ENCODE measurements around the gene PTPRJ.
"Not testable (repeated sequence)": the region's sequence is repeated elsewhere in the genome, so short reads cannot be mapped to it uniquely, and the experiment has no call there.

Gene PTPRJ

GRCh38 chr11:48018528-48019216 is 38.3 kb downstream of the PTPRJ start:
- DNase-seq (ENCODE audit: low spot score), result no peak

DNA sequence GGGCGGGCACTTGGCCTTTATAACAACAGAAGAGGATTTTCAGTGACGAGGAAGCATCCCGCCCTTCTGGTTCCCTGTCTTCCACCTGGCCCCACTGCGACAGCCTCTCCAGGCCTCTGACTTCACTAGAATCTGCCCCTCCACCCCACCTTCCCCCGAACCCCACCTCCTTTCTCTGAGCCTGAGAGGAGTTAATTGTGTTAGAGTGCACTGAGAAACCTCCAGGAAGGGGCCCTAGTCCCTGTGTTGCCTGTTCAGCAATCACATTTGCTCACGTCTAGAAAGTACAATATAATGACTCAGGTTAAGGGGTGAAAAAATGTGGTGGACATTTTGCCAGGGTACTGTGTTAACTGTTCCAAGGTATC is 38.8 kb downstream of the PTPRJ start:
- no peak for DNase-seq (ENCODE audit: low spot score)

DNA sequence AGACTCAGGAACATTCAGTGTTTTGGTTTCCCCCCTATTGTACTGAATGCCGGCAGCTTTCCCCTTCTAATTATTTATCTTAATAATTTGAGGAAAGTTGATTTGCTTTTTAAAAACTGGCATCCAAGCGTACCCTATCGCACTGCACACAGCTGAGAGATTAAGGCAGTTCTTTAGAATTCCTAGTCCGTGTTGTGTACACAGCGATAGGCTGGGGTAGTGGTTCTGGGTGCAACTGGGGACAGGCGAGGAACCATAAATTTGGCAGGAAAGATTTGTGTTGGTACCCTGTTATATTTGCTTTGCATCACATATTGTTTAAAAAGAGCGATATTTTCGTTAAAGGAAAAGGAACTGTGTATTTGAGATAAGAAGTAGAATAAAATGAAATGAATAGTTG is 39.2 kb downstream of the PTPRJ start:
- DNase-seq (ENCODE audit: low spot score), result no peak

DNA sequence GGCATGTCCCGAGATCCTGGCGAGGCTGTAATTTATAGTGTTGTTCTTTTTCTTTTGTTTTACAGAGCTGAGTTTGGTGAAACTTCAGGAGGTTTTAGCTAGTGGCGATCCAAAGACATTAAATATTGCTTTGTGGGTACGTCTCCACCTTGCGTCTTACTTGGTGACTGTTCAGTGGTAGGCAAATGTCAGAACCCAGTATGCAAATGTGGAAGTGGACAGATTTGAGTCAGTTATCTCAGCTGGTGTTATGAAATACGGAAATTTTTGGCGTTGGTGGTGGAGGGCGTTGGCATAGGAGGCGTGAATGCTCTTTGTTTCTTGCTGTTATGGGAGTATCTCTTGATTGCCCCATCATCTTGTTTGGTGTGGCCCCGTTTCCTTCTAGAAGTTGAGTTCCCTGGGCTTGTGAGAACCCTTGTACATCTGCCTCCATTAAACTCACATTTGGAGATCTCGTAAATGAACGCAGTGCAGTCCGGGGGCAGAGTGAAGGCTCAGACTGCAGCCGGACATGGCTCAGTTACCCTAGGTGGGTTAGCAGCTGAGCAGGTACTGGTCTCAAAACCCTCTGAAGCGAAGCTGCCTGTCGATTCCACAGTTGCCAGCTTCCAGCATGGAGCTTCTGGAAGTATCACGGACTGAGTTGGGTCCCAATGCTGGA is 39.9 kb downstream of the PTPRJ start:
- no peak for DNase-seq (ENCODE audit: low spot score)

DNA sequence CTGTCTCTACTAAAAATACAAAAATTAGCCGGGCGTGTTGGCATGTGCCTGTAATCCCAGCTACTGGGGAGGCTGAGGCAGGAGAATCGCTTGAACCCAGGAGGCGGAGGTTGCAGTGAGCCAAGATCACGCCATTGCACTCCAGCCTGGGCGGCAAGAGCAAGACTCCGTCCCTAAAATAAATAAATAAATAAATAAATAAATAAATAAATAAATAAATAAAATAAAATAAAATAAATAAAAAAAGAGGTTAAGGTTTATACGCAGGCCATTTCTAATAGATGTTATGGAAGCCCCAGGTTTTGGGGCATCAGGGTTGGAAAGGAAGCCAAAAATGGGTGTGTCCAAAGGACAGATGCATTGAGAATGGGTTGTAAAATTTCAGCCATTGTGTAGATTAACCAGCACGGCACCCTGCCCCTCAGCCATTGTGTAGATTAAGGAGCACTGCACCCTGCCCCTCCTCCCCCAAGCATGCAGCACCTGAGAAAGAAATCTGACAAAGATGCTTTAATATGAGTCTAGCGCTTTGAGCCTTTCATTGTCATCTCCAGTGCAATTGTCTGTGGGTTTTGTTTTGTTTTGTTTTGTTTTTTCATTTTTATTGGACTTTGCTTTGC is 41.0 kb downstream of the PTPRJ start:
- not testable (repeated sequence) for DNase-seq (ENCODE audit: low spot score)

DNA sequence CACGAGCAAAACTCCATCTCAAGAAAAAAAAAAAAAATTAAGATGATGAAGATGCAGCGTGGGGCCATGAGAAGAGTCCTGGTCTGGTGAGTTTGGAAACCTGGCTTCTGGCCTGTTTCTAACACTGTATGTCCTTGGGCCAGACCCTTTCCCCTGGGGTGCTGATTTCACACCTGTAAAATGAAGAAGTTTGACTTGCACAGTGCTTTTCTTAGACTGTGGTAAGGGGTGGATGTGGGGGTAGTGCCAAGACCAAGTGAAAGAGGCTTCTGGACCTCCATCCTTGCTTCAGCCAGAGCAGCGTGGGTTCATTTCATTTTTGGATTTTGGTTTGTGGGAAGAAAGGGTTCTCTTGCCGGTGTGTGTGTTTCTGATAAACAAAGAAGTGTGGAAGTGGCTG is 42.1 kb downstream of the PTPRJ start:
- DNase-seq (ENCODE audit: low spot score), result no peak

GRCh38 chr11:48023608-48024007 is 43.2 kb downstream of the PTPRJ start:
- DNase-seq (ENCODE audit: low spot score), result not testable (repeated sequence)

- no peak for DNase-seq (ENCODE audit: low spot score)
Observed at GRCh38 chr11:48024635-48025071, 44.3 kb downstream of the PTPRJ start.

- DNase-seq (ENCODE audit: low spot score), result no peak
Observed at GRCh38 chr11:48025293-48025983, 45.1 kb downstream of the PTPRJ start.

DNA sequence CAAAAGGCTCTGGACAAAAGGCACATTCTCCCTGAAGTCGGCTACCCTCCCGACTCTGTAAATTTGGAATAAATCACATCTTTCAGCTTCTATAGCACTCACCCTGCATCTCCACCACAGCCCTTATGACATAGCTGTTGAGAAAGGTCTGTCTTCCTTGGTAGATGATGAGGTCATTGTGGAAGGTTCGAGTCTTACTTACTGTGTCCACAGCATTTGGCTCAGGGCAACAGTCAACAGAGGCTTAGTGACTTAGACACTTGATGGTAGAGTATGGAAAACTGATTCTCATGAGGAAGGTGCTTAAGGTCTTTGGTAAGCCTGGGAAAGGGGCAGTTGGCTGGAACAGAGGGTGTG is 45.6 kb downstream of the PTPRJ start:
- no peak for DNase-seq (ENCODE audit: low spot score)

GRCh38 chr11:48028914-48029680 is 48.7 kb downstream of the PTPRJ start:
- no peak for DNase-seq (ENCODE audit: low spot score)

DNA sequence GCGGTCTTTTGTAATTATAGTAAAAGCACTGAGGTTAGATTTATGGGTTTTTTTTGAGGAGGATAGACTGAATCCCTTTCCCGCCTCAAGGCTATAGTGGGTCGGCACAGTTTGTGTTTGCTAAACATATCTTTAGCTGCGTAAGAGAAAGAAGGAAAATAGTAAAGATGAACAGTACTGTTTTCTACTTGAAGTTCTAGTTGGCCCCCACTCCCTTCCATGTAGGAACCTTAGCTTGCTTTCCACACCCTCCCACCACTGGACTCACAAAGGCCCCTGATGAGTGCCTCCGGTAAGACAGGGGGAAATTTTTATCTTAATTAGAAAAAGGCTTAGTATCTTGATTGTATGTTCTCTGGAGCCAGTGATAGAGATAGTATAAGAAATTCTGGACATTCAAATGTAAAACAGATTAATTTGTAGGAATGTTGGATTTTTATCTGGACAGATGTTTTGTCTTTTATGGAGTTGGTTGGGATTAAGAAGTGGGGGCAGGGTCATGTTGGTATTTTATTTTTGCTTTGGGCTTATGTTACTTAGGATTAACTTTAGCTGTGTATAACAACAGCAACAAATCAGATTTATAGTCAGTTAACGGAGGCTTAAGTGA is 49.4 kb downstream of the PTPRJ start:
- DNase-seq (ENCODE audit: low spot score), result no peak

DNA sequence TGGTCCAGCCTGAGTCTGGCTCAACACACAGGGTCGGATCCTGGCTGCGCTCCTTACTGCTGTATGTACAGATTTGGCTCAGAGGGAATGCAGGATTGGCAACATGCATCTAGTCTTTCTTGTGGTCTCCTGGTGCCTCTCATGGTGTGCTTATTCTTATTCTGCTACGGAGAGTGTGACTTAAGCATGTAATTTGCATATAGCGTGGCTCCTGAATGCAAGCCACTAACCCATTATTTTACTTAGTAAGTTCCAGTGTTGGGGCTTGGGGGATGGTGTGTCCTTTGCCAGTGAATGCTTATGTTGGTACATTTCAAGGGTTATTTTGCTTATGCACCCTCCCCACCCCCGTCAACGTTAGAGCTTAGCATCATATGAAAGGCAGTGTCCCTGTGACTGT is 51.2 kb downstream of the PTPRJ start:
- no peak for DNase-seq (ENCODE audit: low spot score)

DNA sequence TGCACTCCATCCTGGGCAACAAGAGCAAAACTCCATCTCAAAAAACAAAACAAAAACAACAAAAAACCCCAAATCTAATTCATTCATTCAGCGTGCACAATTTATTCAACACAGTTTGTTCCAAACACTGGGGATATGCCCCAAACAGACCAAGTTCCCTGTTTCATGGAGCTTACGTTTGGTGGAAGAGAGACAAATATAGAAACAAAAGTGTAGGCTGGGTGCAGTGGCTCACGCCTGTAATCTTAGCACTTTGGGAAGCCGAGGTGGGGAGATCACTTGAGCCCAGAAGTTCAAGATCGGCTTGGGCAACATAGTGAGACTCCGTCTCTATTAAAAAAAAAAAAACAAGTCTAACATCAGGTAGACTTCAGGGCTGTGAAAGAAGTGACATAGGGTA is 52.4 kb downstream of the PTPRJ start:
- DNase-seq (ENCODE audit: low spot score), result no peak

DNA sequence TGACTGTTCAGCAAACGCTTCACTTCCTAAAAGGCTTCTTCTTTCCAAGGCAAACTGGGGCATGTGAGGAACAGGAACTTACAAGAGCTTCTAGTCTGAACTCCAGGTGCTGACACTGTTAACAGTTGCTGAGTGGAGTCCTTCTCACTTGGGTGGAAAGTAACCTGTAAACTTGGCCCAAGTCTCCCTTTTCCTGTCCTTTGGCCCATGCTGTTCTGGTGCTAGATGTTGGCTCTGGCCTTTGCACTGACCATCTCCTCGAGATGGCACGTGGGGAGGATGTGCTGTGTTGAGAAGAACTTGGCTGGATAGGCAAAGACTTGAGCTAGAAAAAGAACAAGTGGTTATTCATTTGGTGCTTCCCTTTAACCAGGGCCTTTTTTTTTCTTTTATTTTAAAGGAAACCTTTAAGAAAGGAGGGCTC is 53.6 kb downstream of the PTPRJ start:
- DNase-seq (ENCODE audit: low spot score), result no peak

DNA sequence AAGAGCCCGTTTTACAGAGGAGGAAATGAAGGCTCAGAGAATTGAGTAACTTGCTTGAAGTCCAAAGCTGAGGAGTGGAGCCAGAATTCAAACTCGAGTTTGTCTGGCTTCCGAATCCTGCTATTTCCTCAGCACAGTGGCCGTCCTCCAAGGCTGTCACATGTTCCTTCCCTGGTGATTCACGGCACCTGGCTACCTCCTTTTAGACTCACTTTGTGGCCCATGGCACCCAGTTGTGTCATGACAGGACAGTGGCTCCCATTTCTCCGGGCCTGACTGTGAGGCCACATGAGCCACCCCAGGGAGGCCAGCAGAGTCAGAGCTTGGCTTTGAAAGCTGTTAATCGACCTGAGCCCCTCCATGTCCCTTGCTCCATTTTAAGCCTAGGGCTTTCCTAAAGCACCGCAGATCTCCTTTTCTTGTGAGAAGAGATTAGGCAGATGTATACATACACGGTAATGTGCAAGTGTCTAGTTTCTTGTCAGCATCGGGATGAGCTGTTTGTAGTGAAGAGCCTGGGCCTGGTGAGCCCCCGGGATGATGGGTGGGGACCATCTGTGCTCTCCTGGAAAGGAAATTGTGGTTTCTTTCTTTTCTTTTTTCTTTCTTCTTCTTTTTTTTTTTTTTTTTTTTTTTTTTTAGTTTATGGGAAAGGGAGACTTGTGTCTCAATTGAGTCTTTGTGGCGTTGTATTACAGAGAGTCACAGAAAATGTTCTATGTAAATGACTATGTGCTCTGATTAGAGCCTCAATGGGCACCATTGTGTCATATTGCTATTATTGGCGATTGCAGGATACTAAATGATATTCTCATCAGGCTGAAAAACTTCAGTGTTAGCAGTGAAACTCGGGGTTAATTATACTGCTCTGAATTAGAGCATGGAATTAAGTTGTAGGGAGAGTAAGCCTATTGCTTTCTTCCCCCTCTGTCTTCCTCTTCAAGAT is 54.8 kb downstream of the PTPRJ start:
- no peak for DNase-seq (ENCODE audit: low spot score)

DNA sequence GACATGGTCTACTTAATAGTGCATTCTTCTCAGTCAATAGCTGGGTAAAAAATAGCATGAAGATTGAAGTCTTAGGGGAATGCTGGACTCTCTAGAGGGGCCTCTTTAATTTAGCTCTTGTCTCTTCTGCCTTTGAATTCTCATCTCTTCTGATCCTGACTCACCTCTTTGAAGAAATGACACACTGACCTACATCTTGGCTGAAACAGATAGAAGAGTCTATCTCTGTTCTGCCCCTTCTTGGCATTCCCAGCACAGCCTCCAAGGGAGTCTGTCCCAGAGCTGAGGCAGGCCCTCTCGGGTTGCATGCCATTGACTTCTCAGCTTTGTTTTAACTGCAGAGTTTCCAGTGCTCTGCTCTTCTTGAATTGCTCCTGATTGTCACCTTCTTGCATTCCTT is 55.7 kb downstream of the PTPRJ start:
- DNase-seq (ENCODE audit: low spot score), result no peak

DNA sequence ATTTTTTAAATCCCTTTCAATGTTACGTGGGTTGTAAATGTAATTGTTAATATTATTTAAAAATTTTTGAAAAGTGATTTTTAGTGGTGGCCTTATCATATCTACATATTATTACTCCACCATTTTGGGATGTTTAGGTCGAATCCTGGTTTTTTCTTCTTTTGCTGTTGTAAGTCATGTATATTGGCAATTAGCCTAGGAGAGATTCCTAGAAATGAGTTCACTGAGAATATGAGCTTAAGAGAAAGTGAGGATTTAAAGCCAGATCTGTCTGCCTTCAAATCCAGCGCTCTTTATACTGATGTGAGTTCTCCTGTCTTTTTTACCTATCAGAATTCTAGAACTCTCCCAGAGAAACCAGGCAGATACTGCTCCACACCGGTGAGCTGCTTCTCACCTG is 56.1 kb downstream of the PTPRJ start:
- no peak for DNase-seq (ENCODE audit: low spot score)

GRCh38 chr11:48037709-48038468 is 57.5 kb downstream of the PTPRJ start:
- DNase-seq (ENCODE audit: low spot score), result no peak

Data from HuH-7 (cell line).